T-cell (primary cell): ENCODE results near the gene IL37. TPM values are rescaled to one million over a fixed set of nuclear protein-coding genes. Genes with fewer than 3 reads are reported as not detected.

Source experiments
- ATAC-seq, 4 experiments: fragments of 200-7000 bp in 3 of 4; fragments of 150-1000 bp in 1 of 4; cut with Tn5 transposase; replicated peaks in 1 of 4; 1 replicate in 3 of 4; 2 replicates in 1 of 4; pipeline ENCODE4 v1.10.0; 2021; ENCODE audit warnings: moderate library complexity in 3 of 4, mild to moderate bottlenecking in 2 of 4, moderate number of reproducible peaks in 1 of 4
- CTCF ChIA-PET, 2 donors: fragments of 300-600 bp; sonication (Branson Sonifier 250); formaldehyde crosslinking; loops; one replicate each; lab custom pipeline; 2022; ENCODE audit warnings: antibody characterized with exemption in 2 of 2; lab: Charles Lee
- POLR2A ChIA-PET, 2 donors: fragments of 300-600 bp; sonication (Branson Sonifier 250); formaldehyde crosslinking; loops; one replicate each; lab custom pipeline; 2022; ENCODE audit warnings: antibody characterized with exemption in 2 of 2; lab: Charles Lee
- DNase-seq, 35 experiments: peaks; one replicate each; pipeline versions ENCODE4 v3.0.0 to v3.0.0-alpha.2; 2013 to 2023
- H3K27ac ChIP-seq: one replicate; pipeline ENCODE4 v1.5.1; 2013; ENCODE audit warnings: low read length
- H3K27me3 ChIP-seq, 2 experiments: replicated peaks in 1 of 2; 1 replicate in 1 of 2; 2 replicates in 1 of 2; pipeline versions ENCODE4 v1.6.1 to v1.7.0; 2013; ENCODE audit warnings: low read length in 1 of 2, mixed read lengths in 1 of 2; ENCODE audit not compliant: control insufficient read depth in 2 of 2, insufficient read depth in 2 of 2; ENCODE audit errors: extremely low read depth in 1 of 2
- H3K36me3 ChIP-seq, 2 donors: 1 replicate in 1 of 2; 2 replicates in 1 of 2; pipeline versions ENCODE4 v1.6.1 to v1.7.0; 2013; ENCODE audit warnings: low read length in 1 of 2; ENCODE audit not compliant: control insufficient read depth in 2 of 2, insufficient read depth in 1 of 2; ENCODE audit errors: extremely low read depth in 1 of 2
- H3K4me1 ChIP-seq, 2 experiments: 1 replicate in 1 of 2; 2 replicates in 1 of 2; pipeline versions ENCODE4 v1.6.1 to v1.7.0; 2013; ENCODE audit warnings: low read length in 2 of 2, mixed read lengths in 1 of 2; ENCODE audit not compliant: insufficient read depth in 2 of 2, control insufficient read depth in 1 of 2; ENCODE audit errors: extremely low read depth in 1 of 2
- H3K4me3 ChIP-seq, 2 donors: 1 replicate in 1 of 2; 2 replicates in 1 of 2; pipeline versions ENCODE4 v1.5.1 to v1.7.0; 2013; ENCODE audit warnings: mild to moderate bottlenecking in 2 of 2, low read length in 1 of 2, moderate library complexity in 1 of 2; ENCODE audit not compliant: control insufficient read depth in 1 of 2; ENCODE audit errors: extremely low read depth in 1 of 2
- H3K9me3 ChIP-seq: 2 replicates; pipeline ENCODE4 v1.7.0; 2013
- H3K27ac Mint-ChIP-seq, 2 donors: one replicate each; pipeline ENCODE4 v1.8.0; 2020 to 2021; ENCODE audit warnings: mild to moderate bottlenecking in 2 of 2, mixed read lengths in 2 of 2
- H3K27me3 Mint-ChIP-seq, 2 donors: one replicate each; pipeline ENCODE4 v1.8.0; 2021 to 2022; ENCODE audit warnings: mixed read lengths in 2 of 2
- H3K36me3 Mint-ChIP-seq: one replicate; pipeline ENCODE4 v1.8.0; 2021; ENCODE audit warnings: mixed read lengths
- H3K4me1 Mint-ChIP-seq, 3 donors: one replicate each; pipeline ENCODE4 v1.8.0; 2020 to 2022; ENCODE audit warnings: mixed read lengths in 3 of 3, mild to moderate bottlenecking in 1 of 3
- H3K4me3 Mint-ChIP-seq, 3 donors: one replicate each; pipeline ENCODE4 v1.8.0; 2020 to 2022; ENCODE audit warnings: mild to moderate bottlenecking in 3 of 3, mixed read lengths in 3 of 3, moderate library complexity in 3 of 3
- H3K9me3 Mint-ChIP-seq, 3 donors: one replicate each; pipeline ENCODE4 v1.8.0; 2020 to 2022; ENCODE audit warnings: mixed read lengths in 3 of 3
- WGBS: methylation state at CpG from one replicate; pipeline ENCODE4 v1.1.5; 2013; ENCODE audit warnings: missing lambda C conversion rate; ENCODE audit not compliant: insufficient coverage; 5-methylcytosine and 5-hydroxymethylcytosine counted together
- total RNA-seq, 35 experiments: library from RNA in 6 of 35; stranded (reverse) in 6 of 35; fragments of 120-200 nt in 1 of 35; gene quantifications; one replicate each; pipeline versions ENCODE4 v1.2.1 to v1.2.4 and lab custom pipeline; 2013 to 2026

Gene IL37
- total RNA-seq, 5 donors from 2014 or later (not counting 1 experiment from before 2014, with no cell fraction given), result not detected

- Histone ChIP-seq H3K36me3 (no peaks in the 10 kb centered on the region), H3K4me3 (no peak overlapping the region), H3K4me1 (peaks cover 0 to 6% of the 10 kb centered on the region in 2 experiments), H3K27ac (no peak overlapping the region), H3K9me3 (no peaks in the 10 kb centered on the region), H3K27me3 (no peaks in the 10 kb centered on the region)
- no peak overlapping the region for H3K4me3 Mint-ChIP-seq
- peaks cover 6 to 22% (median 14%) of the 10 kb centered on the region in 3 donors for H3K4me1 Mint-ChIP-seq
- H3K9me3 Mint-ChIP-seq, result no peaks in the 10 kb centered on the region
- H3K27me3 Mint-ChIP-seq, result no peaks in the 10 kb centered on the region
- no peak for DNase-seq
- no peaks in the 10 kb centered on the region for H3K36me3 Mint-ChIP-seq
- CTCF ChIA-PET, result no interaction called here
- no peak overlapping the region for H3K27ac Mint-ChIP-seq
- ATAC-seq, result no peak
- POLR2A ChIA-PET, result interaction anchor here in 1 of 2 donors (0.5 kb wide), 1 partner anchor 50 kb away, joined by 3 read pairs; no protein-coding TSS in a partner anchor
- 56% methylated on average over 2 of the region's 7 CpGs for WGBS
Measured at GRCh38 chr2:112880696-112881095, 30.3 kb upstream of the IL37 start.

GRCh38 chr2:112881217-112881985, 29.6 kb upstream of the IL37 start:
- H3K27me3 Mint-ChIP-seq, result no peaks in the 10 kb centered on the region
- no peak overlapping the region for H3K4me3 Mint-ChIP-seq
- peaks cover 0 to 6% of the 10 kb centered on the region in 2 experiments for H3K4me1 ChIP-seq
- H3K27ac ChIP-seq, result no peak overlapping the region
- no peaks in the 10 kb centered on the region for H3K27me3 ChIP-seq
- ChIA-PET CTCF (interaction anchor here in 1 of 2 donors (0.9 kb wide), 1 partner anchor 132 kb away, joined by 7 read pairs; no protein-coding TSS in a partner anchor), POLR2A (interaction anchor here in 1 of 2 donors (0.5 kb wide), 1 partner anchor 51 kb away, joined by 3 read pairs; no protein-coding TSS in a partner anchor)
- DNase-seq, result peak in 1 of 35 experiments; percentile 12
- no peak overlapping the region for H3K4me3 ChIP-seq
- no peak overlapping the region for H3K27ac Mint-ChIP-seq
- no peak for ATAC-seq
- peaks cover 6 to 24% (median 14%) of the 10 kb centered on the region in 3 donors for H3K4me1 Mint-ChIP-seq
- H3K36me3 ChIP-seq, result no peaks in the 10 kb centered on the region
- H3K36me3 Mint-ChIP-seq, result no peaks in the 10 kb centered on the region
- H3K9me3 ChIP-seq, result no peaks in the 10 kb centered on the region
- no peaks in the 10 kb centered on the region for H3K9me3 Mint-ChIP-seq
- 80% methylated on average over 3 of the region's 5 CpGs for WGBS

GRCh38 chr2:112883669-112884068, 27.3 kb upstream of the IL37 start:
- Mint-ChIP-seq H3K9me3 (no peaks in the 10 kb centered on the region), H3K27ac (no peak overlapping the region), H3K27me3 (no peaks in the 10 kb centered on the region), H3K4me1 (peaks cover 6 to 24% (median 14%) of the 10 kb centered on the region in 3 donors), H3K4me3 (no peak overlapping the region), H3K36me3 (no peaks in the 10 kb centered on the region)
- ChIA-PET CTCF (interaction anchor here in 1 of 2 donors (1.1 kb wide), 1 partner anchor 134 kb away, joined by 3 read pairs; no protein-coding TSS in a partner anchor), POLR2A (interaction anchor here in 1 of 2 donors (0.6 kb wide), 1 partner anchor 76 kb away, joined by 5 read pairs; no protein-coding TSS in a partner anchor)
- Histone ChIP-seq H3K4me1 (peaks cover 0 to 6% of the 10 kb centered on the region in 2 experiments), H3K27me3 (no peaks in the 10 kb centered on the region), H3K36me3 (no peaks in the 10 kb centered on the region), H3K4me3 (no peak overlapping the region), H3K27ac (no peak overlapping the region), H3K9me3 (no peaks in the 10 kb centered on the region)
- WGBS, result 92% methylated on average over 1 of the region's 2 CpGs
- ATAC-seq (no peak), DNase-seq (no peak)

- ATAC-seq (peak; percentile 71 to 84 (median 79)), DNase-seq (peak; percentile 6 to 75 (median 49))
- Mint-ChIP-seq H3K4me3 (no peak overlapping the region), H3K27me3 (no peaks in the 10 kb centered on the region), H3K9me3 (no peaks in the 10 kb centered on the region), H3K4me1 (peaks cover 6 to 21% (median 13%) of the 10 kb centered on the region in 3 donors), H3K36me3 (no peaks in the 10 kb centered on the region), H3K27ac (peak overlapping the region in 1 of 2 donors; percentile 47)
- Histone ChIP-seq H3K27ac (no peak overlapping the region), H3K4me1 (peaks cover 0 to 6% of the 10 kb centered on the region in 2 experiments), H3K27me3 (no peaks in the 10 kb centered on the region), H3K4me3 (no peak overlapping the region), H3K9me3 (no peaks in the 10 kb centered on the region), H3K36me3 (no peaks in the 10 kb centered on the region)
- POLR2A ChIA-PET, result interaction anchor here in 1 of 2 donors (0.6 kb wide), 1 partner anchor 39 kb away, joined by 5 read pairs; no protein-coding TSS in a partner anchor
- 87% methylated on average over 4 of the region's 6 CpGs for WGBS
- CTCF ChIA-PET, result interaction anchor here (0.6 to 2.9 kb wide), 12 partner anchors 10 to 452 kb away, joined by 3 to 38 read pairs (median 4); partner anchors contain the start of gene RGPD8 (in 1 of the 2)
Measured at GRCh38 chr2:112884869-112885505, 26.0 kb upstream of the IL37 start.

GRCh38 chr2:112885506-112885902, 25.5 kb upstream of the IL37 start:
- no peak overlapping the region for H3K4me3 Mint-ChIP-seq
- WGBS, result 57% methylated on average over 2 of the region's 4 CpGs
- ATAC-seq (no peak), DNase-seq (no peak)
- H3K9me3 Mint-ChIP-seq, result no peaks in the 10 kb centered on the region
- Histone ChIP-seq H3K36me3 (no peaks in the 10 kb centered on the region), H3K9me3 (no peaks in the 10 kb centered on the region), H3K4me3 (no peak overlapping the region), H3K4me1 (peaks cover 0 to 2% of the 10 kb centered on the region in 2 experiments), H3K27ac (no peak overlapping the region), H3K27me3 (no peaks in the 10 kb centered on the region)
- H3K27me3 Mint-ChIP-seq, result no peaks in the 10 kb centered on the region
- peaks cover 6 to 16% (median 10%) of the 10 kb centered on the region in 3 donors for H3K4me1 Mint-ChIP-seq
- peak overlapping the region in 1 of 2 donors; percentile 47 for H3K27ac Mint-ChIP-seq
- ChIA-PET CTCF (interaction anchor here (0.6 to 2.9 kb wide), 10 partner anchors 11 to 452 kb away, joined by 3 to 38 read pairs (median 4); partner anchors contain the start of gene RGPD8 (in 1 of the 2)), POLR2A (interaction anchor here in 1 of 2 donors (0.6 kb wide), 1 partner anchor 38 kb away, joined by 5 read pairs; no protein-coding TSS in a partner anchor)
- H3K36me3 Mint-ChIP-seq, result no peaks in the 10 kb centered on the region

GRCh38 chr2:112886291-112886690, 24.7 kb upstream of the IL37 start:
- Histone ChIP-seq H3K36me3 (no peaks in the 10 kb centered on the region), H3K4me1 (no peaks in the 10 kb centered on the region), H3K27me3 (no peaks in the 10 kb centered on the region), H3K4me3 (no peak overlapping the region), H3K9me3 (no peaks in the 10 kb centered on the region), H3K27ac (no peak overlapping the region)
- Mint-ChIP-seq H3K4me3 (no peak overlapping the region), H3K9me3 (no peaks in the 10 kb centered on the region), H3K4me1 (peaks cover 6 to 13% (median 8%) of the 10 kb centered on the region in 3 donors), H3K27me3 (no peaks in the 10 kb centered on the region), H3K27ac (no peak overlapping the region), H3K36me3 (no peaks in the 10 kb centered on the region)
- ChIA-PET CTCF (interaction anchor here in 1 of 2 donors (1.3 to 2.9 kb wide), 4 partner anchors 55 to 286 kb away, joined by 6 to 38 read pairs (median 10); no protein-coding TSS in a partner anchor), POLR2A (interaction anchor here in 1 of 2 donors (0.5 kb wide), 1 partner anchor 236 kb away, joined by 3 read pairs; no protein-coding TSS in a partner anchor)
- no CpG with 5 or more reads among the region's 2 CpGs for WGBS
- DNase-seq (no peak), ATAC-seq (no peak)
